HTERT RPE-1 (cell line): Measurements from ENCODE around the gene TMEM19.

Source experiments
- in situ Hi-C: fragments of 300-500 bp; cut with MboI; formaldehyde crosslinking; loops from 4 replicates; pipeline ENCODE4 v1.14.3; 2020; ENCODE audit warnings: low sequenced_read_pairs

Gene TMEM19

GRCh38 chr12:71710276-71711125 is 24.6 kb downstream of the TMEM19 start:
- in situ Hi-C loops, result no loop called here

DNA sequence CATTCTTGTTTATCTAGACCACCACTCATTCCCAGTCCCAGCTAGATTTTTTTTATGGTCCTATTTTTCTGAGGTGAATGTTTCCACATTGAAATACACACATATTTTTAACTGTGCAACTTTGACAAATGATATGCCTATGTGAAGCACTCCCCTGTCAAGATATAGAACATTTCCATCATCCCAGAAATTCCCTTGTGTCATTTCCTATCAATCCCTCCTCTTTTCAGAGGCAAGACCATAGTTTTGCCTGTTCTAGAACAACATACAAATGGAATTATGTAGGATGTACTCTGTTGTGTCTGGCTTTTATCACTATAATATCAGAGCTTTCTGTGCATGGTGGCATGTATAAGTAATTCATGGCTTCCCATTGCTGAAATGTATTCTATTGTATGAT is 32.7 kb downstream of the TMEM19 start:
- in situ Hi-C loops, result no loop called here

GRCh38 chr12:71719647-71720370 is 33.9 kb downstream of the TMEM19 start:
- in situ Hi-C loops, result no loop called here

- in situ Hi-C loops, result no loop called here
These were observed 36.1 kb downstream of the TMEM19 start for GRCh38 chr12:71721783-71722505.

- in situ Hi-C loops, result no loop called here
These were observed 39.1 kb downstream of the TMEM19 start for GRCh38 chr12:71725011-71725410.

DNA sequence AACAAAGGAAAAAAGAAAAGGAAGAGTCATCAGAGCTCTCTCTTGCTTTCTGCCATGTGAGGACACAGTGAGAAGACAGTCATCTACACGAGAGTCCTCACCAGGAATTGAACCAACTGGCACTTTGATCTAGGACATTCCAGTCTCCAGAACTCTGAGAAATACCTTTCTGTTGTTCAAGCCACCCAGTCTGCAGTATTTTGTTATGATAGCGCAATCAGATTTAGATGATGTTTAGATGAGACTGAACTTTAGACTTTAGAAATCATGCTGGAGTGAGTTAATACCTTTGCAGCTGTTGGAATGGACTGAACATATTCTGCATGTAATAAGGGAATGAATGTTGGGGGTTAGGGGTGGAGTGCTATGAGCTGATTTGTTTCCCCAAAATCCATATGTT is 40.7 kb downstream of the TMEM19 start:
- in situ Hi-C loops, result no loop called here

DNA sequence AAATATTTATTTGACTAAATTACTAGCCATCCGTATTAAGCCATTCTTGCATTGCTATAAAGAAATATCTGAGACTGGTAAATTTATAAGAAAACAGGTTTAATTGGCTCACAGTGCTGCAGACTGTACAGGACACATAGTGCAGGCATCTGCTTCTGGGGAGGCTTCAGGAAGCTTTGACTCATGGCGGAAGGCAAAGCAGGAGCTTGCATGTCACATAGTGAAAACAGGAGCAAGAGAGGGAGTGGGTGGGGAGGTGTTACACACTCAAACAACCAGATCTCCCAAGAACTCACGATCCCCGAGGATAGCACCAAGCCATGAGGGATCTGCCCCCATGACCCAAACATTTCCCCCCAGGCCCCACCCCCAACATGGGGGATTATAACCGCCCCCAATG is 42.1 kb downstream of the TMEM19 start:
- in situ Hi-C loops, result no loop called here

GRCh38 chr12:71730936-71731335 is 45.1 kb downstream of the TMEM19 start:
- in situ Hi-C loops, result no loop called here

GRCh38 chr12:71731439-71732356 is 45.8 kb downstream of the TMEM19 start:
- in situ Hi-C loops, result no loop called here

GRCh38 chr12:71732357-71732712 is 46.5 kb downstream of the TMEM19 start:
- in situ Hi-C loops, result no loop called here

DNA sequence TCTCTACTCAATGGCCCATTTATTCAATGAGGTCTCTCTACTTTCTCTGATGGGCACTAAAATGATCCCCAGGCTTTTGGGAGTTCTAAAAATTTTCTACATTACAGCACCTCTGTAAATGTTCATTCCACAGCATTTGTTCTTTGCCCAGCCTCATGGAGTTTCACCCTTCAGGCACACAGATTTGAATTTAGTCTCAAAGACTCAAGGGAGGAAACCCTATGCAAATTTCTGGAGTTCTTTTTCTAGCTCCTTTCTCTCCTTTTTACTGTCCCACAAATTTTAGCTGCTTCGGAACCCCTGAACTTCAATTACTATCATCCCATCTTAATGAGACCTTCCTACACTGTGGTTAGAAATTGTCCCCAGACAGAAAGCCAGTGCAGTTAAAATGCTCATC is 51.3 kb downstream of the TMEM19 start:
- in situ Hi-C loops, result no loop called here

DNA sequence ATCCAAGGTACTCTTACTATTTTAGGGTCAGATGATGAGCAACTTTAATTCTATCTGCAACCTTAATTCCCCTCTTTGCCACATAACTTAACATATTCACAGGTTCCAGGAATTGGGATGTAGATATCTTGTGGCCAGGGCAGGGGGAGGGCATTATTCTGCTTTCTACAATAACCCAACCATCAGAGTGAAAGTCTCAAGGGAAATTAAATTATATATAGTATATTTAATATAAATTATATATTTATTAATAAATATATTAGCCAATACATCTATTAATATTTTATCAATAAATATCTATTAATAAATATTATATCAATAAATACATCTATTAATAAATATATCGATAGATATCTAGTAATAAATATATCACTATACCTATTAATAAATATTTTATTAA is 57.1 kb downstream of the TMEM19 start:
- in situ Hi-C loops, result no loop called here

GRCh38 chr12:71744522-71745300 is 58.8 kb downstream of the TMEM19 start:
- in situ Hi-C loops, result no loop called here

GRCh38 chr12:71746974-71747611 is 61.2 kb downstream of the TMEM19 start:
- in situ Hi-C loops, result no loop called here

DNA sequence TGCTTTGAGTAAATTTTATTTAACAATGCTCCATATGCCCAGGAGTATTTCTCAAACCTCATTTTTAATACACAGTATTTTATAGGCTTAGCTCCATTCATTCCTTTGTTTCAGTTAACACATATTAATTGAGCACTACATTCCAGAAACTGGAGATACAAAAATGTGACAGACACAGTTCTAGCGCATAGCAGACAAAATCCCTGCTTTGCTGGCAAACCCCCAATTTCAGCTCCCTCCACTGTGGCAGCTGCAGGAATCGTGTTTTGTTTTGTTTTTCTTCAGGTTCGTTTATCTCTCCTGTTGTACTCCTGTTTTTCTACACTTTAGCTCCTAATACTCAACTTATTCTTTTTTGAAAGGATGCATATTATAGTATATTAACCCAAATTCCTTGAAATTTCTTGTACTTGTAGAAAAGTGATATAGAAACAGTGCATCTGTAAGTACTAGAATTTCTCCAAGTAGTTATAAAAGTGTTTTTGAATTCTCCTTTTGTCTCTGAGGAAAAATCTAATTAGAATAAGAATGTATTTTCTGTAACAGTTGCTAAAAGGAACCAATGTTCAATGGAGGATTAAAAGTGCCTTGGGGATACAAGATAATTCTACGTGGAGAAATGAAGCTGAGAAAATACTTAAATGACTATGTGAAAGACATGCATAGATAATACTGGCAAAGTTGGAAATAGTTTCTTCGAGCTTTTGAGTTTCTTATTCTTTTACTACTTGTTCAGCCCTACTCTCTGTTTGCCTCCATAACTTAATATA is 62.4 kb downstream of the TMEM19 start:
- in situ Hi-C loops, result no loop called here

- in situ Hi-C loops, result no loop called here
These were observed 63.8 kb downstream of the TMEM19 start for GRCh38 chr12:71749666-71750065.

GRCh38 chr12:71752891-71753290 is 67.0 kb downstream of the TMEM19 start:
- in situ Hi-C loops, result no loop called here
